ENCODE data around the gene KRT1.

Gene KRT1

DNA sequence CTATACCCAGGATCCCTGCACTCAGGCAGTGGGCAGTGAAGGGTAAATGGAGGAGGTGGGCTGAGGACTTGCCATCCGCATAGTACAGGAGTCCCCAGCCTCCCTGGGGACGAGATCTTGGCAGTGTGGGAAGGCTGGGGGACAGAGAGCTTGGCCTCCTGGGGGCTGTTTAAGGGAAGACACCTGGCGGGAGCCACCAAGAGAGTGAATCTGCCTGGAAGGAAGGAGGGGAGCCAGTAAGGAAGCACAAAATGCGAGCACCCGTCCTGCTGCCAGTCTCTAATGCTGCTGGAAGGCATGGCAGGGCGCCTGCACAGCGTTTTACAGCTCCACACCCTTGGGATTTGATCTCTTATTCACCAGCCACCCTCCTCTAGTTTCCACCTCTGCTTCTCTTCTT is 20.8 kb downstream of the KRT1 start:
- no peak for FAIRE-seq

DNA sequence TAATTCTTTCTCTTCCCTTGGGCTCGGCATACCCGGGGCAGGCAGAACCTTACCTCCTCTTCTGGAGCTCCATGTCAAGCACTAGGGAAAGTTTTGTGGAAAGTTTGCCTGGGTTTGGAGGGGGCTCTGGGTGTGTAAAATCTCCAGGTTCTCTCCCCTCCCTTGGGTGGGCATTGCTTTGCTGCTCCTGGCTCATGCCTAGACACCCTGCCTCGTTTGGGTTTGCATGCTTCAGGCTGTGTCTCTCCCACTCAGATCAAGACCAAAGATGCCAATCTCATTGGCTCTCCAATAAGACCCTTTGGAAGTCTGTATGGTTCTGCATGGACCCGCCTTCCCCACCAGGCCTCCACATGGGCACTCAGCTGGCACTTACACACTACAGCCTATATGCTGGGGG is 22.0 kb downstream of the KRT1 start:
- FAIRE-seq = no peak

DNA sequence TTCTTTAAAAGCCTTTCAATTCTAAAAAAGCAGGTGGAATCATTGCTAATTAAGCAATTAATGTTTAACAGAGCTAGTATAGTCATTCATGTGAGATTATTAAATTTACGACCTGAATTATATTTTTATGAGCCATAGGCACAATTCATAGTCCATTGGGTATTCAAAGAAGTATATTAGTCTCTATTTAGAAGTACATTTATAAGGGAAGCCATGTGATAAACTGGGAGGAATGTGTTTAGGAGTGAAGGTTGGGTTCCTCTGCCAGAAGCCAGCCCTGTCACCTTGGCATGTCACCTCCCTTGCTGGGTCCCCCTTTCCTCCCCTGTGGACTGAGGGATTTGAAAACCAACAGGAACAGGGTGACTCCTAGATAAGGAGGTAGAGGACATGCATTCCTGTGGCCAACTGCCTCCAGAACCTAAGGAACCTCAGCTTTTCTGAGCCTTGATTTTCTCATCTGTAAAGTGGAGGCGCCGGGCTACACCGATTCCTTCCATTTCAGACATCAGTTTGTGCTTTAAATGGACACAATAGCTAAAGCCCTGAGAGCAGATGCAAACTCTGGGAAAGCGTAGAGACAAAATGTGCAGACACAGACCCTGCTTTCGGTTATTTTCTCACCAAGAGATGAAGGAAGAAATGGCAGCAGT is 22.8 kb downstream of the KRT1 start:
- no peak for FAIRE-seq

DNA sequence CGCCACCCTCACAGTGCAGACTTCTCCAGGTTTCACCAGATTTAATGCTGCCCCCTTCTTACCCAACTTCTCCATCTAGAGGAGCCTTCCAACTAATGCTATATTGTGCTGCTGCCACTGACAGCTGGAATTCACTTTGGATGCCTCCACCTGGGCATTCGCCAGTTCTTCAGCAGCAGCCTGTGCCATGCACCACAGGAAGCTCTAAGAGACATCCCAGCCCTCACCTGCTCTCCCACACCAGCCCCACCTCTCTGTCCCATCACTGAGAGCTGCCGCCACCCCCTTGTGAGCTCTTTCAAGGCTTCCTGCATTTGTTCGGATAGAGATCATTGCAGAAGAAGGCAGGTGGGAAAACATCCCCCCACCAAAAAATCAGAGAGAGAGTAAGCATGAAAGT is 23.6 kb downstream of the KRT1 start:
- no peak for FAIRE-seq

DNA sequence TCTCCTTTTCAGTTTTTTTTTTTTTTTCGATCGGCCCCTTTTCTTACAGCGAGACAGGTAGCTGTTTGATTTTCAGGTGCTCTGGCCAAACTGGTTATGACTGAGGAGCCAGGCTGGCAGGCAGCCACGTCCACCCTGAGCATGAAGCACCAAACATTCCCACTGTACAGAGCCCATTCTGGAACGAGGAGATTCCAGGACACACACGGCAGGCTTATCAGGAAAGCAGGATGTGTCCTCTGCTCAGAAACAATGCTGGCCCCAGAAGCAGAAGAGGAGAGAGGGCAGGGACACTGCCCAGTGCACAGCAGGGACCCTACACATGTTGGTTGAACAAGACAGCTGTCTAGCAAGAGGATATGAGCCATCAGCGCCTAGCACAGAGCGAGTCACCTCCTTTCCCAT is 24.5 kb downstream of the KRT1 start:
- no peak for FAIRE-seq

DNA sequence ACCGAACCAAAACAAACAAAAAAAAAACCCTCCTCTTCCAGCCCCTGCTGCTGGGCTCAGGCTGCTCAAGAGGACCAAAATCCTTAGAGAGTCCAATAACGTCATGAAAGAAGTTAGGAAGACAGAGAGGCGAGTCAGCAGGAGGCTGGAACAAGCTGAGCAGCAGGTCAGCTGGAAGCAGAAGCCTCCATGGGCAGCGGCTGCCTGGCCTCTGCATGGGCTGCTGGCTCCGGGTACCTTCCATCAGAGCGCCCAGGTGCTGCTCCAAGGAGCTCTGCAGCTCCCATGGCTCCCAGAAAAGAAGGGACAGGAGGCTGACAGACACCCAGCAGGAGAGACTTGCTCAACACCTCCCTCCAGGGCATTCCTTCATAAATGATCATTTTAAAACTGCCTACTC is 25.0 kb downstream of the KRT1 start:
- FAIRE-seq = no peak

DNA sequence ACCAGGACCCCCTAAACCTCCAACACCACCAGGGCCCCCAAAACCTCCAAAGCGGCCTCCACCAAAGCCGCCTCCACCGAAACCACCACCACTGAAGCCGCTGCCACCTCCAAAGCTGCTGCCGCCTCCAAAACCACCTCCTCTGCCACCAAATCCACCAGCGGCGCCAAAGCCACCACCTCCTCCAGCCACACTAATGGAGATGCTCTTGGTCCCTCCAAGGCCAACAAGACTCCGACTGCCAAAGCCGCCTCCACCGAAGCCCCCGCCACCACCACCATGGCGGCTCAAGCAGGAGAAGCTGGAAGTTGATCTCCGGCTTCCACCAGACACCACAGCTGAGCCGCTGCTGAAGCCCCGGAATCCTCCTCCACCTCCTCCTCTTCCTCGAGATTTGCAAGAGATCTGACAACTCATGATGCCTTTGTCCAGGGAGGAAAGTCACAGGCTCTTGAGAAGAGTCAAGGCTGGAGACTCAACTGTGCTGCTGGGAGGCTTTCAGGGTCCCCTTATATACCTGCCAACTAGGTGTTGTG is 28.4 kb downstream of the KRT1 start, which contains the start of gene KRT2:
TSS of gene KRT2 (minus strand) at position 486 of the 536 bp plus-strand sequence. CDS start at position 417, 69 bp downstream.
- FAIRE-seq = no peak

DNA sequence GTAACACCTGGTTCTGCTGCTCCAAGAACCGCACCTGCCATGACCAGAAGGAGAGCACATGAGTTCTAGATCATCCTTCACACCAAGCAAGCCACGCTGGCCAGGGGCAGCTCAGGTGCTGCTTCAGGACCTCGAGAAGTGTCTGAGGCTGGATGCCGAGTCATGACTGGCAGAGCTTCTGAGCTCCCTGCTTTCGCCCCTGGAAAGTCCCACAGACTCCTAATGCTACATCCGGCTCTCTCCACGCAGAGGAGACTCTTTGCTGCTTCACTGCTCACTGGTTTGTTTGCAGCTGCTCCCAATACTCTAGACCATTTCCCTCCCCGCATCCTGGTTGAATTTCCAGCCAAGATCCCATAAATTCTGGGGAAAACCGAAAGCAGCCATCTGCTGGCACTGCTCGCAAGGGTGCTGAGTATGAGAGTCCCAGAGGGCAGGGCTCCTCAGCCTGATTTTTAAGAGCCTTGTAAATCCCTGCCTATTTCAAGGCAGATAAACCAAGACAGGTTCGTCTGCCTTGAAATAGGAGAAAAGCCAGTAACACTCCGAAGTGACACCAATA is 29.6 kb downstream of the KRT1 start:
- no peak for FAIRE-seq

DNA sequence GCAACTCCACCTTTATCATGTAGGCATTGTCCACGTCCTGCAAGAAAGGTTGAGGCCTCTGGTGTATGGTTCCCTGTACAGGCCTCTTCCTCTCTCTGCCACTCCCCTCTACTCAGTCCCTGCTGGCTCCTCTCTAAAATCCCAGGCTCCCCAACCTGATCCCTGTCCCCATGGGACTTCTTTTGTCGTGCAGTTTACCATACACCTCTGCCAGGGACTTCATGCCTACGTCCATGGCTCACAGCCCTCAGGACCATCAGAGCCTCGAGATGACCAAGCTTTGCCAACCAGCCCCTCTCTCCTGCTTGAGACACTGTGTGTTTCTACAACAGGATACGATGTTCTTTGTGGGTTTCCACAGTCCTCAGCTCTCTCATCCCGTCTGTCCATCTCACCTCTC is 31.1 kb downstream of the KRT1 start:
- no peak for FAIRE-seq

DNA sequence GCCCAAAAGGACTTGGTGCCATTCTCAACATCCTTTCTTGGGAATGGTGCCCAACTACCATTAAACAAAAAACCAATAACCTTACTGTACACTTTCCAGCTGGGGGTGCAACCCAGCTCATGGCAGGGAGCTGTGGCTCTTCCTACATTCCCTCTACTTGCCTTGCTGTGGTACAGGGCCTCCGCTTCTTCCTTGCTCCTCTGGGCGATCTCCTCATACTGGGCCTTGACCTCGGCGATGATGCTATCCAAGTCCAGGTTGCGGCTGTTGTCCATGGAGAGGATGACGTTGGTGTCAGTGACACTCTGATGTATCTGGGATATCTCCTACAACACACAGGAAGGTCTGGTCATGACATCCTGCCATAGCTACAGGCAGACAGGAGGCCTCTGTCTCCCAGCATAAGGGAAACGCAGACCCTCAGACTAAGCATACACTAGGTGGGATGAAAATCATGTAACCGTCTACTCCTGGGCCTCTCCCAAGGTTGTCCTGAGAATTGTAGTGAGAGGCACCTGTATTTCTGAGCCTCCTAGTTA is 32.1 kb downstream of the KRT1 start:
- no peak for FAIRE-seq

DNA sequence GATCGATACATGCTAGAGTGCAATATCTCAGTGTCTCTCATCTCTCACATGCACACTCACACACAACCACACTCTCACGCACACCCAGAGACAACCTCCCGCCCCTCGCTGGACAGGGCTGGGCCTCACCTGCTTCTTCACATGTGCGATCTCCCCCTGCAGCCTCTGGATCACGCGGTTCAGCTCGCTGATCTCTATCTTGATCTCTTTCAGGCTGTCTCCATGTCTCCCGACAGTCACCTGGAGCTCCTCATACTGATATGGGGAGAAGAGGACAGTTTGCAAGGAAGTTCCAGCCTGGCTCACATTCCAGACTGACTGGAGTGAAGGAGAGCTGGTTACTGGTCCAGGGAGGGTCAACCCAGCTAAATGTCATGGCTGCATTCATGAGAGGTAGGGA is 32.6 kb downstream of the KRT1 start:
- no peak for FAIRE-seq

DNA sequence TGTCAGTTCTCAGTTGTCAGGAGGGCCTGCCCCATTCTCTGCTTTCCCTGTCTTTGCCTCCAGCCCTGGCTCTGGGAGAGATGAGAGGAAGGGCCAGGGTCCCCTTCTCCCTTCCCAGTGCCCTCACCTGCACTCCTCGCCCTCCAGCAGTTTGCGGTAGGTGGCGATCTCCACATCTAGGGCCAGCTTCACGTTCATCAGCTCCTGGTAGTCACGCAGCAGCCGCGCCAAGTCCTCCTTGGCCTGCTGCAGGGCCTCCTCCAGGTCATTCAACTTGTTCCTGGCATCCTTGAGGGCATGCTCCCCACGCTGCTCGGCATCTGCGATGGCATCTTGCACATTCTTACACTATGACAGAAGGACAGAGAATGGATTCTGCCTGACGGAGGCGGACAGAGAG is 33.6 kb downstream of the KRT1 start:
- FAIRE-seq = no peak

DNA sequence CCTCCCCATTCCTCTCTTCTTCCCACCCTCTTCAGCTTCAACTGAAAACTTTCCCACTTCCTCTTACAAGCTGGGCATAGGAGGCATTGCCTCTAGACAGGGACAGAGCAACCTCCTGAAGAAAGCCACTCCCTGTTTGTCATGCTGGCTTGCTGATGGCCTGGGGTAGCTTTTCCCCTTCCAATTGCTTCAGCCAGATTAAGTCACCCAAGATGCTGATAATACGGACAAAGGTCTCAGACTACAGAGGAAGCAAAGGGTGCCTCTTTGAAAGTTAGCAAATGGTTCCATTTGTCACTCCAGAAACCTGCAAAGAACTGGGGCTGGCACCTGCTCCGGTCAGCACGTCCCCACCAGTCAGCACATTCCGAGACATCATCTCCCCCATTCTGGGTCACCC is 34.2 kb downstream of the KRT1 start:
- no peak for FAIRE-seq

DNA sequence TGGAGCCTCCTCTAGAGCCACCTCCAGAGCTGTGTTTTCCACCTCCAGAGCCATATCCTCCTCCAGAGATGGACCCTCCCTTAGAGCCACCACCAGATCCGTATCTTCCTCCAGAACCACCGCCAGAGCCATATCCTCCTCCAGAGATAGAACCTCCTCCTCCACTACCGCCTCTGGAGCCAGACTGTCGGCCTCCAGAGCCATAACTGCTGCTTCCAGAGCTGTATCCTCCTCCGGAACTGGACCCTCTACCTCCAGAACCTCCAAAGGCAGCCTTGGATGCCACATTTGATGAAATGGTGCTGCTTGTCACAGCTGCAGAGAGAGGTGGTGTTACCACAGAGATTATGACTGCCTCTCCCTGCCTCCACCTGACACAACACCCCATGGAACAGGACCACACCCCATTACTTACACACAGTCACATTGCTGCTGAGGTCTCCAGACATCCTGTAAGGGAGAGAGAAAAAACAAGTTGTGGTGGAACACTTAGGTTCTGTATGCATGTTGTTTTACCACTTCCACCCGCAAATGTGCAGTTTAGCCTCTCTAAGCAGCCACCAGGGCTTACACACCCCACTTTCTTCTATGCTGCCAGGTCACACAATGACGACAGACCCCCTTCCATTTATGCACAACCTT is 35.0 kb downstream of the KRT1 start:
- FAIRE-seq = no peak

DNA sequence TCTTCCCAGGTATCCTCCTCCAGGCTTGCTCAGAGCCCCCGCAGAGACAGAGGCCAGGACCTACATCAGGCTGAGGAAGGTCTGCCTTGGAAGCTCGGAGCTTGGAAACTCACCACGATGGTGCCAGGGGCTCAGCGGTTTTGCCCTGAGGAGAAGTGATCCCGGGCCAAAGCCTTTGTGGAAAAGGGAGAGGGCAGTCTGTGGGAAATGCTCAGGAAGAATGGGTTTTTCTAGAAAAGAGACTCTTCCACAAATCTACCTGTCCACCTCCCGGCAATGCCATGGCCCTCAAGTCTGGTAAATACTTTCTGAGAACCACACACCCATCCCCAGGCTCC is 36.2 kb downstream of the KRT1 start:
- no peak for FAIRE-seq

DNA sequence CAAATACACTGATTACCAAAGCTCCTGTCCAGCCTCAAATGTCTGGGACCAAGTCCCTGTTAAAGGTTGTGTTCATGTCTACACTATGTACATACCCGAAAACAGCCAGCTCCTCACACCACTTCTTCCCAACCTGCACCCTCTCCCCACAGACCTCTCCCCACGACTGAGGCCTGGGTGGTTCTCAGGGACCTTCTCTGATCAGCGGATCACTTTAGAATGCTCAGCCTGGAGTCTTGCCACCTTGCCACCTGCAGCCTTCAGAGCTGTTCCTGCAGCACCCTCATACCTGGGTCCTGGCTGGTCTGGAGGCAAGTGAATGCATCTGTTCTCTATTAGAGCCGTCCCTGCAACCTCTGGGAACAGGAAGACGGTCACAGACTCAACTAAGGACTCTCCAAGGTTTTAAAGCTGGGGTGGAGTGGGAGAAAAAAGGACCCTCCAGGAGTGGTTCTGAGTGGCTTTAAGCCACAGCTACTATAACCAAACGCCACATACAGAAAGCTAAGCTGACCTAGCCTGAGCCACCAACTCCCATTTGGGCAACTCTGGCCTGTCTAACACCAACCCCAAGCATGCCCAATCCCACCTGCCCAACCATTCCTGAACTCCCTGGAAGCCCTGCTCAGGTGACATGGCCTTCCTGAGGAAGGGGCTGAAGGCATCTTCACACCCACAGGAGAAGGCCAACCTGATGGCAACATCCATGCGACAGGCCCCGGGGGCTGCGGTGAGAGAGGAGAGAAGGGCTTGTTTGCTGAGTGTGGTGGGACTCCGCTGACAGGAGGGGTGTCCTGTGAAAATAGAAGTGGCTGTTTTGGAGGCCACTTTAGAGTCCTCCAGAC is 36.8 kb downstream of the KRT1 start:
- FAIRE-seq = no peak

DNA sequence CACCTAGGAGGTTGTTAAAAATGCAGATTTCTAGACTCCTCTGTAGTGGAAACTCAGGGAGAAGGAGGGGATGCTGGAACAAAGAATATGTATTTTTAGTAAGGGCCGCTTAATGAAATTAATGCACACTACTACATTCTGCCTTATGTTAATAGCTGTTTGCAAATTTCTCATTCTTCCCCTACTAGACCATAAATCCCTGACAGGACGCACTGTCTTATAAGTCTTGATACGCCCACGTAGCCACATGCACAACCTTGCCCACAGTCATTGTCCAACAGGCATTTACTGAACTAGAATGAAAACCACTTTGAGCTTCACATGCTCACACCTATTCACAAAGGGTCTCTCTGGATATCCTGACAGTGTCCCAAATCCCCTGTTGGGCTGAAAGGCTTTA is 38.7 kb downstream of the KRT1 start:
- FAIRE-seq = no peak

DNA sequence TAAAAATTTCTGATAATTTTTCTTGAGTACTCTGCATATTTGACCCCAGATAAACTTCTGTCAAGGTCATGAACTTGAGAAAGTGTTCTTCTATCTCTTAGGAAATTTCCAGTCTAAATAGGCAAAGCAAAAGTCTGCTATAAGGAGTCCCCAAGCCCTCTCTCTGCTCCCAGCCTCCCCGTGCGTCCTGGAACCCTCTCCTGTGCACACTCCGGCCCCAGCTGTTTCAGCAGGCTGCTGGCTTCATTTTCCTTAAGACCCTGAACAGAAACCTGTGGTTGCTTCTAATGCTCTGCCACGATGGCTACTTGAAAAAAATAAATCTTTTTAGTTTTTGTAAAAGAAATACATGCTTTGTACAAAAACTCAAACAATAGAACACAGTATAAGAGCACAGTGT is 42.9 kb downstream of the KRT1 start:
- no peak for FAIRE-seq

DNA sequence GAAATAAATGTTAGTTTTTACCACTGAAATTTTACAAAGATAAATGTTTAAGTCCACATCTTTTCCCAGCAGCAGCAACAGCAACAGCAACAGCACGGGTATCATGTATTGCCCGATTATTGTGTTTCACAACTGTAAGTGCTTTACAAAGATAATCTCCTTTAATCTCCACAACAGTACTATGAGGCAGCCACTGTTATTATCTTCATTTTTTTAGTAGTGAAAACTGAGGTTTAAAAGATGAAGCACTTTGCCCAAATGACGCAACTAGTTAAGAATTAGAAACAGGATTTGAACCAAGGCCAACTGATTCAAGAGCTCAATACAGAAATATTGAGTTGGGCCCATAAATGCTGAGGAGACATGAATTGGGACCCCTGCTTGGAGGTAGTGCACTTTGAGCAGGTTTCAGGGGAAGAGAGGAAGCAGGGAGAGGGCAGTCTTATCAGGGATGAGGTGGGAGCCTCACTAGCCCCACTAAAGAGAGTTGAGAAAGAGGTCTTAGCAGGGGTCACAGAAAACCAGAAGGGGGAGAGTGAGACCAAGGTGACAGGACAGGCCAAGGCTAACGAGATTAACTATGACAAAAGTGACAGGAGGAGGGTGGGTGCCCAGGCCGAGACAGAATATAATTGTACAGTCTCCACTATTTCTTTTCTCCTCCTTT is 43.5 kb downstream of the KRT1 start:
- no peak for FAIRE-seq

DNA sequence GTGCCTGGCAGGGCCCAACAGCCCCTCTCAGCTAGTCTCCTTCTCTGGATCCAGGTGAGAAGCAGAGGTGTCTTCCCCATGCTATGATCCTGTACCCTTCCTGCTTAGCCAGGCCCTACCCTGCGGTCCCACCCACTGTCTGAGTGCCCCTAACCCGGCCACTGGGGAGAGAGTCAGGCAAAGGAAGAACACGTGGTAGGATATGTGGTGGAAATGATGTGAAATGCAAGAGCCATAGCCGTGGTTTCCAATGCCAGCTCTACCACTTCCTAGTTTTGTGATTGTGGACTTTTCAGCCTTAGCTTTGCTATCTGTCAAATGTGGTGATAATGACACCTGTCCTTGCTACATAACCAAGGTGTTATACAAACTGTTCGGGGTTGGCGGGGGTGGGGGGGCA is 44.0 kb downstream of the KRT1 start:
- no peak for FAIRE-seq

DNA sequence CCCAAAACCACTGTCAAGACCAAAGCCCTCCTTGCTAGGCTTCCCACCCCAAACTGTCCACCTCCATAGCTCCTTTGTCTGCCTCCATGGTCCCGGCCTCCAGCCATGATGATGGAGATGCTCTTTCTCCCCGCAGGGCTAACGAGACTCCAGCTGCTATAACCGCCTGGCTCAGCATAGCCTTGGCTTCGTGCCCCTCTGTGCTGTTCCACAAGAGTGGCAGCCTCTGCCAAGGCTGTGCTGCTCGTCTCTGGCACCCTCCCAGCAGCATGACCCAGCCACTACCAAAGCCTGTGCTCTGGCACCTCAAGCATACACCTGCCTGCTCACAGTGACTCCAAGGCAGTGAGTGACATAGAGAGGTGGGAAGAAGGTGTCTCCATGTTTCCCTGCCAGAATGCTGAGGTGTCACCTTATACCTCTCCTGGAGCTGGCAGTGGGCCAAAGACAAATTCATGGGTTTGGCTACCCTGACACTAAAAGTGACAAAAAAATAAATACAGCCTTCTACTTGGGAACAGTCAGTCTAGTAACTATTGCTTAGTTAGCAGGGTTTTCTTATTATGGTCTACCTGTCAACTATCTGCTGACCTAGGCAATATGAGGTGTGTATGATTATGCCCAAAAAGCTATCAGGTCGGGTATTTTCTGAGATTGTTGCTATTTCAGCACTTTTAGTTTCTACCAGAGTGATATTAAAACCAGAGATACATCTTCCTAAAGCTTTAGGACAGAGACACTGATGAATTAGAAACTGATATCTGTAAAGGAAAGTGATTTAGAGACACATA is 45.7 kb downstream of the KRT1 start:
- no peak for FAIRE-seq

DNA sequence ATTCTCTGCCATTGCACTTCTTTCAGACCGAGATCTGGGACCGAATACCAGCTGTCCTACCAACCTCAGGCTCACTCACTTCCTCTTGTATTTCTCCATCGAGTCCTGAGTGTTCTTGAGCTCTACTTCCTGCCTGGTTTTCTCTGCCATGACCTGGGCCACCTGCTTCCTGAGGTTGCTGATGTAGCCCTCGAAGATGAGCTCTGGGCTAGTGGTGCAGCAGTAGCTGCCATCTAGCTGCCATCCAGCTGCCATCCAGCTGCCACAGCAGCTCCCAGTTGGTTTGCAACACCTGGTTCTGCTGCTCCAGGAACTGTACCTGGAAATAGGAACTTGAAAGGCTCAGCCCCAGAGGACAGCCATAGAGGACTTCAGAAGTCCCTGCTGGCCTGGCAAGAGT is 46.8 kb downstream of the KRT1 start:
- FAIRE-seq = no peak
